HEK293 (cell line): ENCODE measurements around the gene FRAS1.

ENCODE experiments used
- BCL11A ChIP-seq: fragments of 450-650 bp; formaldehyde crosslinking; IDR thresholded peaks from 2 replicates; pipeline ENCODE4 v1.5.1; 2016; ENCODE audit warnings: low read depth, missing biosample characterization, missing genetic modification characterization
- KLF1 ChIP-seq: fragments of 450-650 bp; formaldehyde crosslinking; IDR thresholded peaks from 2 replicates; pipeline ENCODE4 v1.5.1; 2016; ENCODE audit warnings: missing biosample characterization, missing genetic modification characterization
- KLF16 ChIP-seq: fragments of 450-650 bp; formaldehyde crosslinking; IDR thresholded peaks from 2 replicates; pipeline ENCODE4 v1.5.1; 2017; ENCODE audit warnings: missing biosample characterization, missing genetic modification characterization
- SALL2 ChIP-seq: fragments of 450-650 bp; formaldehyde crosslinking; IDR thresholded peaks from 2 replicates; pipeline ENCODE4 v1.5.0; 2017; ENCODE audit warnings: missing biosample characterization, mild to moderate bottlenecking, missing genetic modification characterization, borderline replicate concordance
- ZEB2 ChIP-seq: fragments of 450-650 bp; formaldehyde crosslinking; IDR thresholded peaks from 2 replicates; pipeline ENCODE4 v1.5.1; 2016; ENCODE audit warnings: missing biosample characterization, missing genetic modification characterization
- ZFP41 ChIP-seq: fragments of 450-650 bp; formaldehyde crosslinking; IDR thresholded peaks from 2 replicates; pipeline ENCODE4 v1.5.1; 2016; ENCODE audit warnings: missing biosample characterization, missing genetic modification characterization, borderline replicate concordance
- ZNF114 ChIP-seq: fragments of 450-650 bp; formaldehyde crosslinking; IDR thresholded peaks from 2 replicates; pipeline ENCODE4 v1.5.0; 2017; ENCODE audit warnings: missing biosample characterization, missing genetic modification characterization
- ZNF146 ChIP-seq: fragments of 450-650 bp; formaldehyde crosslinking; IDR thresholded peaks from 2 replicates; pipeline ENCODE4 v1.5.1; 2016; ENCODE audit warnings: missing biosample characterization, missing genetic modification characterization
- ZNF174 ChIP-seq: fragments of 450-650 bp; formaldehyde crosslinking; IDR thresholded peaks from 2 replicates; pipeline ENCODE4 v1.5.0; 2017; ENCODE audit warnings: missing biosample characterization, mild to moderate bottlenecking, missing genetic modification characterization
- ZNF266 ChIP-seq: fragments of 450-650 bp; formaldehyde crosslinking; IDR thresholded peaks from 2 replicates; pipeline ENCODE4 v1.5.1; 2016; ENCODE audit warnings: missing biosample characterization, missing genetic modification characterization, low read depth
- ZNF274 ChIP-seq, 2 experiments: fragments of 200-500 bp in 1 of 2; fragments of 450-650 bp in 1 of 2; sonication (Bioruptor generic) in 1 of 2; formaldehyde crosslinking in 1 of 2; IDR thresholded peaks; 2 replicates each; pipeline versions ENCODE4 v1.5.1 to v1.6.1; 2014 to 2016; ENCODE audit warnings: borderline replicate concordance in 1 of 2, inconsistent platforms in 1 of 2, low read length in 1 of 2, missing biosample characterization in 1 of 2, missing genetic modification characterization in 1 of 2
- ZNF280D ChIP-seq: fragments of 450-650 bp; formaldehyde crosslinking; IDR thresholded peaks from 2 replicates; pipeline ENCODE4 v1.5.1; 2016; ENCODE audit warnings: missing biosample characterization, missing genetic modification characterization
- ZNF362 ChIP-seq: fragments of 450-650 bp; formaldehyde crosslinking; IDR thresholded peaks from 2 replicates; pipeline ENCODE4 v1.5.1; 2016; ENCODE audit warnings: missing biosample characterization, missing genetic modification characterization
- ZNF366 ChIP-seq: fragments of 450-650 bp; formaldehyde crosslinking; conservative IDR thresholded peaks from 2 replicates; pipeline ENCODE4 v1.5.1; 2016; ENCODE audit warnings: missing biosample characterization, missing genetic modification characterization
- ZNF404 ChIP-seq: fragments of 450-650 bp; formaldehyde crosslinking; IDR thresholded peaks from 2 replicates; pipeline ENCODE4 v1.5.1; 2017; ENCODE audit warnings: missing biosample characterization, missing genetic modification characterization
- ZNF416 ChIP-seq: fragments of 450-650 bp; formaldehyde crosslinking; IDR thresholded peaks from 2 replicates; pipeline ENCODE4 v1.5.1; 2016; ENCODE audit warnings: missing biosample characterization, missing genetic modification characterization
- ZNF530 ChIP-seq: fragments of 450-650 bp; formaldehyde crosslinking; IDR thresholded peaks from 2 replicates; pipeline ENCODE4 v1.5.1; 2016; ENCODE audit warnings: low read depth, missing biosample characterization, missing genetic modification characterization
- ZNF596 ChIP-seq: fragments of 450-650 bp; IDR thresholded peaks from 2 replicates; pipeline ENCODE4 v1.5.0; 2018; ENCODE audit warnings: missing biosample characterization, mild to moderate bottlenecking, missing genetic modification characterization, moderate library complexity
- ZNF610 ChIP-seq: fragments of 450-650 bp; formaldehyde crosslinking; IDR thresholded peaks from 2 replicates; pipeline ENCODE4 v1.5.1; 2016; ENCODE audit warnings: missing biosample characterization, missing genetic modification characterization, borderline replicate concordance
- ZNF677 ChIP-seq: fragments of 450-650 bp; IDR thresholded peaks from 2 replicates; pipeline ENCODE4 v1.5.0; 2018; ENCODE audit warnings: missing biosample characterization, mild to moderate bottlenecking, missing genetic modification characterization, moderate library complexity
- ZNF837 ChIP-seq: fragments of 450-650 bp; formaldehyde crosslinking; IDR thresholded peaks from 2 replicates; pipeline ENCODE4 v1.5.1; 2016; ENCODE audit warnings: missing biosample characterization, missing genetic modification characterization
- ZNF843 ChIP-seq: fragments of 450-650 bp; formaldehyde crosslinking; IDR thresholded peaks from 2 replicates; pipeline ENCODE4 v1.5.1; 2016; ENCODE audit warnings: missing biosample characterization, missing genetic modification characterization
- ZSCAN23 ChIP-seq: fragments of 450-650 bp; formaldehyde crosslinking; IDR thresholded peaks from 2 replicates; pipeline ENCODE4 v1.5.1; 2016; ENCODE audit warnings: missing biosample characterization, missing genetic modification characterization
- ZSCAN30 ChIP-seq: fragments of 450-650 bp; IDR thresholded peaks from 2 replicates; pipeline ENCODE4 v1.5.1; 2018; ENCODE audit warnings: missing biosample characterization, mild to moderate bottlenecking, missing genetic modification characterization, moderate library complexity
- ZXDB ChIP-seq: fragments of 450-650 bp; formaldehyde crosslinking; IDR thresholded peaks from 2 replicates; pipeline ENCODE4 v1.5.1; 2016; ENCODE audit warnings: missing biosample characterization, missing genetic modification characterization
- TF ChIP-seq, protein P1 (sequence below): fragments of 450-650 bp; IDR thresholded peaks from 2 replicates; pipeline ENCODE4 v1.5.1; 2018; ENCODE audit warnings: missing biosample characterization, missing genetic modification characterization
- TF ChIP-seq, protein P2 (sequence below): fragments of 450-650 bp; formaldehyde crosslinking; IDR thresholded peaks from 2 replicates; pipeline ENCODE4 v1.5.1; 2016; ENCODE audit warnings: missing biosample characterization, missing genetic modification characterization
- TF ChIP-seq, protein P3 (sequence below): fragments of 450-650 bp; formaldehyde crosslinking; IDR thresholded peaks from 2 replicates; pipeline ENCODE4 v1.5.1; 2016; ENCODE audit warnings: missing biosample characterization, missing genetic modification characterization
- TF ChIP-seq, protein P4 (sequence below): fragments of 450-650 bp; formaldehyde crosslinking; IDR thresholded peaks from 2 replicates; pipeline ENCODE4 v1.5.1; 2016; ENCODE audit warnings: missing biosample characterization, missing genetic modification characterization

FRAS1 gene

GRCh38 chr4:78047366-78047765, 9.8 kb upstream of the FRAS1 start (continued):
- 0 out of 2 replicates have a peak, but pooled peaks have one; percentile 20 for TF ChIP-seq BCL11A (tag by site-specific recombination)
- TF ChIP-seq ZNF610, result no peak
- TF ChIP-seq ZNF114, result no peak
- TF ChIP-seq, protein P1, sequence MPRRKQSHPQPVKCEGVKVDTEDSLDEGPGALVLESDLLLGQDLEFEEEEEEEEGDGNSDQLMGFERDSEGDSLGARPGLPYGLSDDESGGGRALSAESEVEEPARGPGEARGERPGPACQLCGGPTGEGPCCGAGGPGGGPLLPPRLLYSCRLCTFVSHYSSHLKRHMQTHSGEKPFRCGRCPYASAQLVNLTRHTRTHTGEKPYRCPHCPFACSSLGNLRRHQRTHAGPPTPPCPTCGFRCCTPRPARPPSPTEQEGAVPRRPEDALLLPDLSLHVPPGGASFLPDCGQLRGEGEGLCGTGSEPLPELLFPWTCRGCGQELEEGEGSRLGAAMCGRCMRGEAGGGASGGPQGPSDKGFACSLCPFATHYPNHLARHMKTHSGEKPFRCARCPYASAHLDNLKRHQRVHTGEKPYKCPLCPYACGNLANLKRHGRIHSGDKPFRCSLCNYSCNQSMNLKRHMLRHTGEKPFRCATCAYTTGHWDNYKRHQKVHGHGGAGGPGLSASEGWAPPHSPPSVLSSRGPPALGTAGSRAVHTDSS (tag by site-specific recombination), result peak; percentile 73
- no peak for TF ChIP-seq ZNF677
- TF ChIP-seq ZNF416 (tag by site-specific recombination), result no peak
- TF ChIP-seq ZFP41 (tag by site-specific recombination), result no peak
- no peak for TF ChIP-seq ZNF837
- no peak for TF ChIP-seq ZNF530
- peak; percentile 61; the same call in 1 of the 2 replicates for TF ChIP-seq ZEB2 (tag by site-specific recombination)
- no peak for TF ChIP-seq ZNF843 (tag by site-specific recombination)
- no peak for TF ChIP-seq ZXDB
- no peak for TF ChIP-seq ZNF274 (IDR thresholded peaks at IDR 0.05; ENCODE audit: low read length)
- TF ChIP-seq ZNF274 (tag by site-specific recombination; IDR thresholded peaks at IDR 0.05; ENCODE audit: borderline replicate concordance), result no peak
- TF ChIP-seq, protein P2, sequence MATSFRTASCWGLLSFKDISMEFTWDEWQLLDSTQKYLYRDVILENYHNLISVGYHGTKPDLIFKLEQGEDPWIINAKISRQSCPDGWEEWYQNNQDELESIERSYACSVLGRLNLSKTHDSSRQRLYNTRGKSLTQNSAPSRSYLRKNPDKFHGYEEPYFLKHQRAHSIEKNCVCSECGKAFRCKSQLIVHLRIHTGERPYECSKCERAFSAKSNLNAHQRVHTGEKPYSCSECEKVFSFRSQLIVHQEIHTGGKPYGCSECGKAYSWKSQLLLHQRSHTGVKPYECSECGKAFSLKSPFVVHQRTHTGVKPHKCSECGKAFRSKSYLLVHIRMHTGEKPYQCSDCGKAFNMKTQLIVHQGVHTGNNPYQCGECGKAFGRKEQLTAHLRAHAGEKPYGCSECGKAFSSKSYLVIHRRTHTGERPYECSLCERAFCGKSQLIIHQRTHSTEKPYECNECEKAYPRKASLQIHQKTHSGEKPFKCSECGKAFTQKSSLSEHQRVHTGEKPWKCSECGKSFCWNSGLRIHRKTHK (tag by site-specific recombination), result no peak
- no peak for TF ChIP-seq ZNF596 (tag by site-specific recombination)
- TF ChIP-seq ZNF404 (tag by site-specific recombination), result no peak
- TF ChIP-seq ZNF174, result no peak
- no peak for TF ChIP-seq ZNF266 (tag by site-specific recombination)
- no peak for TF ChIP-seq ZNF280D
- TF ChIP-seq, protein P3, sequence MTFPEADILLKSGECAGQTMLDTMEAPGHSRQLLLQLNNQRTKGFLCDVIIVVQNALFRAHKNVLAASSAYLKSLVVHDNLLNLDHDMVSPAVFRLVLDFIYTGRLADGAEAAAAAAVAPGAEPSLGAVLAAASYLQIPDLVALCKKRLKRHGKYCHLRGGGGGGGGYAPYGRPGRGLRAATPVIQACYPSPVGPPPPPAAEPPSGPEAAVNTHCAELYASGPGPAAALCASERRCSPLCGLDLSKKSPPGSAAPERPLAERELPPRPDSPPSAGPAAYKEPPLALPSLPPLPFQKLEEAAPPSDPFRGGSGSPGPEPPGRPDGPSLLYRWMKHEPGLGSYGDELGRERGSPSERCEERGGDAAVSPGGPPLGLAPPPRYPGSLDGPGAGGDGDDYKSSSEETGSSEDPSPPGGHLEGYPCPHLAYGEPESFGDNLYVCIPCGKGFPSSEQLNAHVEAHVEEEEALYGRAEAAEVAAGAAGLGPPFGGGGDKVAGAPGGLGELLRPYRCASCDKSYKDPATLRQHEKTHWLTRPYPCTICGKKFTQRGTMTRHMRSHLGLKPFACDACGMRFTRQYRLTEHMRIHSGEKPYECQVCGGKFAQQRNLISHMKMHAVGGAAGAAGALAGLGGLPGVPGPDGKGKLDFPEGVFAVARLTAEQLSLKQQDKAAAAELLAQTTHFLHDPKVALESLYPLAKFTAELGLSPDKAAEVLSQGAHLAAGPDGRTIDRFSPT (tag by site-specific recombination), result no peak
- TF ChIP-seq, protein P4, sequence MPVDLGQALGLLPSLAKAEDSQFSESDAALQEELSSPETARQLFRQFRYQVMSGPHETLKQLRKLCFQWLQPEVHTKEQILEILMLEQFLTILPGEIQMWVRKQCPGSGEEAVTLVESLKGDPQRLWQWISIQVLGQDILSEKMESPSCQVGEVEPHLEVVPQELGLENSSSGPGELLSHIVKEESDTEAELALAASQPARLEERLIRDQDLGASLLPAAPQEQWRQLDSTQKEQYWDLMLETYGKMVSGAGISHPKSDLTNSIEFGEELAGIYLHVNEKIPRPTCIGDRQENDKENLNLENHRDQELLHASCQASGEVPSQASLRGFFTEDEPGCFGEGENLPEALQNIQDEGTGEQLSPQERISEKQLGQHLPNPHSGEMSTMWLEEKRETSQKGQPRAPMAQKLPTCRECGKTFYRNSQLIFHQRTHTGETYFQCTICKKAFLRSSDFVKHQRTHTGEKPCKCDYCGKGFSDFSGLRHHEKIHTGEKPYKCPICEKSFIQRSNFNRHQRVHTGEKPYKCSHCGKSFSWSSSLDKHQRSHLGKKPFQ (tag by site-specific recombination), result no peak
- TF ChIP-seq ZNF146 (tag by site-specific recombination), result no peak
- TF ChIP-seq KLF1, result no peak
- no peak for TF ChIP-seq ZNF362
- TF ChIP-seq ZSCAN30, result no peak
- TF ChIP-seq KLF16 (tag by site-specific recombination), result no peak
- TF ChIP-seq ZSCAN23, result no peak
- TF ChIP-seq ZNF366, result peak; percentile 50
- no peak for TF ChIP-seq SALL2 (tag by site-specific recombination)
